ENCODE results near the gene GAPVD1.

DNA sequence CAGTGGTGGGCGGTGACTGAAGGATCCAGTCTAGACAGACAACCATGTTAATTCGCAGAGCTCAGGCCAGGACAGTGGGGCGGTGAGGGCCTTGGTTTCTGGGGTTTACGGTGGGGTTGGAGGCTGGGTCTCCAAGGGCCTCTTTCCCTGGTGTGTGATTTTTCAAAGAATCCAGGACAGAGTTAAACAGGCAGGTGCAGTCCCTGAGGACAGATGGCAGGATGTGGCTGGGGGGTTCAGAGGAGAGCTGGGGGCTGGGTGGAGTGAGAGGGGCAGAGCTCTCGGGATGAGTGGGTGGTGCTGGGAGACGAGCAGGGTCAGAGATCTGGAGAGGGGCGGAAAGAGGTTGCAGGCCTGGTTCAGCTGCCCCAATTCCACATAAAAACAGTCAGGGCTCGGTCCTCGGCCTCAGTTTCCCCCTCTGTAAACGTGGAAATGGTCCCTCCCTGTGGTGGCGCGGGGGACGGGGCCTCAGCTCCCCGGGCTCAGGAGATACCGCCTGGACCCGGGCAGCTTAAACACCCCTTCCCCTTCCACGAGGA lies 145.9 kb downstream of the GAPVD1 start:
- TF ChIP-seq EZH2 (IDR thresholded peaks at IDR 0.05; ENCODE audit: borderline replicate concordance, low read length) = no peak
- TF ChIP-seq, protein P1, sequence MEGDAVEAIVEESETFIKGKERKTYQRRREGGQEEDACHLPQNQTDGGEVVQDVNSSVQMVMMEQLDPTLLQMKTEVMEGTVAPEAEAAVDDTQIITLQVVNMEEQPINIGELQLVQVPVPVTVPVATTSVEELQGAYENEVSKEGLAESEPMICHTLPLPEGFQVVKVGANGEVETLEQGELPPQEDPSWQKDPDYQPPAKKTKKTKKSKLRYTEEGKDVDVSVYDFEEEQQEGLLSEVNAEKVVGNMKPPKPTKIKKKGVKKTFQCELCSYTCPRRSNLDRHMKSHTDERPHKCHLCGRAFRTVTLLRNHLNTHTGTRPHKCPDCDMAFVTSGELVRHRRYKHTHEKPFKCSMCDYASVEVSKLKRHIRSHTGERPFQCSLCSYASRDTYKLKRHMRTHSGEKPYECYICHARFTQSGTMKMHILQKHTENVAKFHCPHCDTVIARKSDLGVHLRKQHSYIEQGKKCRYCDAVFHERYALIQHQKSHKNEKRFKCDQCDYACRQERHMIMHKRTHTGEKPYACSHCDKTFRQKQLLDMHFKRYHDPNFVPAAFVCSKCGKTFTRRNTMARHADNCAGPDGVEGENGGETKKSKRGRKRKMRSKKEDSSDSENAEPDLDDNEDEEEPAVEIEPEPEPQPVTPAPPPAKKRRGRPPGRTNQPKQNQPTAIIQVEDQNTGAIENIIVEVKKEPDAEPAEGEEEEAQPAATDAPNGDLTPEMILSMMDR (conservative IDR thresholded peaks at IDR 0.05 in 1 of 2, IDR thresholded peaks at IDR 0.05 in 1 of 2; ENCODE audit: extremely low read depth in 1 of 2, insufficient read depth in 1 of 2, low read depth in 1 of 2, low read length in 2 of 2) = no peak

All from mammary epithelial cell (primary cell).